HT1080 (cell line): ENCODE measurements around the gene SLC25A40. TPM values are rescaled to one million over a fixed set of nuclear protein-coding genes. Genes with fewer than 3 reads are reported as not detected.
A peak's percentile ranks its signal among the peaks of the same experiment; 100 is the strongest.
"Not testable (repeated sequence)": the region's sequence is repeated elsewhere in the genome, so short reads cannot be mapped to it uniquely, and the experiment has no call there.

Experiments
- DNase-seq: peaks from one replicate; pipeline ENCODE4 v3.0.0-alpha.2; 2015; ENCODE audit warnings: low read depth
- total RNA-seq: library from RNA; depleted of rRNA; stranded (reverse); fragments of >200 nt; shearing (Covaris generic); gene quantifications from 2 replicates; pipeline ENCODE4 v1.2.3, GENCODE V29; 2014

Gene SLC25A40
- total RNA-seq, 1 experiment from 2014 or later: 7.9 TPM

DNA sequence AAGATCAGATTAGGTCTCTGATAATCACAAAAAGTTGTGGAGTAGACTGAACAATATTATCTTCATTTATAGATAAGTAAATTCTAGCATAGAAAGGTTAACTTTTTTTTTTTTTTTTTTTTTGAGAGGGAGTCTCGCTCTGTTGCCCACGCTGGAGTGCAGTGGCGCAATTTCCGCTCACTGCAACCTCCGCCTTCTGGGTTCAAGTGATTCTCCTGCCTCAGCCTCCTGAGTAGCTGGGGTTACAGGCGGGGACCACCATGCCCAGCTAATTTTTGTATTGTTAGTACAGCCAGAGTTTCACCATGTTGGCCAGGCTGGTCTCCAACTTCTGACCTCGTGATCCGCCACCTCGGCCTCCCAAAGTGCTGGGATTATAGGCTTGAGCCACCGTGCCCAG is 2.8 kb downstream of the SLC25A40 start:
- not testable (repeated sequence) for DNase-seq

DNA sequence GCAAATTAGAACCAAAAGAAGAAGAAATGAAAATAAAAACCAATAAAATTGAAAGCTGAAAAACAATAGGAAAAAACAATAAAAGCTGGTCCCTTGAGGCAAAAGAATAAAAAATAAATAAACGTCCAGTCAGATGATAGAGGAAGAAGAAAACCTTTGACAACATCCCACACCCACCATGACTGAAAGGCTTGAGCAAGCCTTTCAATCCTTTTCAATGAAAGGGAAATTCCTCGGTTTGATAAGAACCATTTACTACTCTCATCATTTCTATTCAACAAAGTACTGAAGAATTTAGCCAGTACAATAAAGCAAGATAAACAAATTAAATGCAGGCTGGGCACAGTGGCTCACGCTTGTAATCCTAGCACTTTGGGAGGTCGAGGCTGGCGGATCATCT is 3.8 kb downstream of the SLC25A40 start:
- DNase-seq: no peak

DNA sequence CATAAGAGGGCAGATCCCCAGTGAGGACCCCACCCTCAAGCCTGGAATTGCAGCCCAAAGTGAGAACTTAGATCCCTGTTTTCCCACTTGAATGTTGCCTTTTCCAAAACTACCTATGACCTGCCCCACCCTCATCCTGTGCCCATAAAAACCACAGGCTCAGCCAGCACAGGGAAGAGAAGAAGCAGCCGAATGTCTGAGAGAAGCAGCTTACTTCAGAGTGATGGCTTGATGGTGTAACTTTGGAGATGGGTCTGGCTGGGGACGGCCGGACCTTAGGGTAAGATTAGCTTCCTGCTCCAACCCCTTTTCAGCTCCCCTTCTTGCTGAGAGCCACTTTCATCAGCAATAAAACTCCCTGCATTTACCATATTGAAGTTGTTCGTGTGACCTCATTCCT is 5.7 kb downstream of the SLC25A40 start:
- no peak for DNase-seq

DNA sequence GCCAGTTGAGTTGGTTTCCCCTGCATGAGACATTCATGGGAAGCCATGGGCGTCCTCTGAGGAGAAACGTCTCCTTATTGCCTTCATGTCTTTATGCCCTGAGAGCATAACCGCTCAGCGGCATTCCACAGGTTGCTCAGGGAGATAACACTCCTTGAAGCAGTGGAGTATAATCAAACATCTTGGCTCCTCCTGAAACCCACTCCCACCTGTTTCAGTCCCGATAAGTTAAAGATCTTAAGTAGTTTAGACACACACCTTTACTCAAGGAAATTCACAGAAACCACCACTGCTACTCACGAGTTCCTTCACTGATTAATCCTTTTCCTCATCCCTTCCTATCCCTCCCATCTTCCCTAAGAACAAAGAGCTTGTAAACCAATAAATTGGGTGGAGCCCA is 9.6 kb downstream of the SLC25A40 start:
- not testable (repeated sequence) for DNase-seq

DNA sequence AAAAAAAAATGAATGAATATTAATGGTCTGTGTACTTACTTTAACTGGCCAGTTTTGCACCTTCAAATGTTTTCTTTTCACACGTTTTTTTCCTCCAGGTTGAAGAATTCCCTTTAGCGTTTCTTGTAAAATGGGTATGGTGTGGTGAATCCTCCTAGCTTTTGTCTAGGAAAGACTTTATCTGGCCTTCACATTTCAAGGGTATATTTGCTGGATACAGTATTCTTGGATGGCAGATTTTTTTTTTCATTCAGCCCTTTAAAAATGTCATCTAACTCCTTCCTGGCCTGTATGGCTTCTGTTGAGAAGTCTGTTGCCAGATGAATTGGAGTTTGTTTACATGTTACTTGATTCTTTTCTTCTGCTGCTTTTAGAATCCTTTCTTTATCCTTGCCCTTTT is 10.1 kb downstream of the SLC25A40 start:
- no peak for DNase-seq

DNA sequence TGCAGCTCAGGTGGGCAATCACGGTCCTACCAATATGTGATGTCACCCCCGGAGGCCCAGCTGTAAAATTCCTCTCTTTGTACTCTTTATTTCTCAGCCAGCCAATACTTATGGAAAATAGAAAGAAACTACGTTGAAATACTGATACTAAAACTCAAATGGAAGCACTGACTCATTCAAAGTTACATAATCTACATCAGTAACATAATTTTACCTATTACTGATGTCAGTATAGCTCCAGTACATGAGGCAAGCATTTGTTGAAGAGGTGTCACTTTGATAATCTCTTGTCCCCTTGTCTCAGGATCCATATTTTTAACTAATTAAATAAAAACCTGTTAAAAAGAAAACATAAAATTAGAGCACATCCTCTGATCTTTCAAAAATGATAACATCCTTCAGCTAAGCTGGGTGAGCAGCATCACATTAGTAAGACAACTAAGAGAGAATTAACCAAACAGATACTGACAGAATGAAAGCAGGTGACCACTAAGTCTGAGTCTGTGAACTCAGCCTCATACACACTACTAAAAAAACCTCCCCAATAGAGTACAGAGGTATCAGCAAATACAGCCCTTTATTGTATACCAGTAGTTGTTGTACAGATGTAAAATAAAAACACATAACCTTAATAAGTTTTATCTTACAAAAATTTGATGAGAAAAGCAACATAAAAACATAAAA is 17.6 kb downstream of the SLC25A40 start:
- no peak for DNase-seq

DNA sequence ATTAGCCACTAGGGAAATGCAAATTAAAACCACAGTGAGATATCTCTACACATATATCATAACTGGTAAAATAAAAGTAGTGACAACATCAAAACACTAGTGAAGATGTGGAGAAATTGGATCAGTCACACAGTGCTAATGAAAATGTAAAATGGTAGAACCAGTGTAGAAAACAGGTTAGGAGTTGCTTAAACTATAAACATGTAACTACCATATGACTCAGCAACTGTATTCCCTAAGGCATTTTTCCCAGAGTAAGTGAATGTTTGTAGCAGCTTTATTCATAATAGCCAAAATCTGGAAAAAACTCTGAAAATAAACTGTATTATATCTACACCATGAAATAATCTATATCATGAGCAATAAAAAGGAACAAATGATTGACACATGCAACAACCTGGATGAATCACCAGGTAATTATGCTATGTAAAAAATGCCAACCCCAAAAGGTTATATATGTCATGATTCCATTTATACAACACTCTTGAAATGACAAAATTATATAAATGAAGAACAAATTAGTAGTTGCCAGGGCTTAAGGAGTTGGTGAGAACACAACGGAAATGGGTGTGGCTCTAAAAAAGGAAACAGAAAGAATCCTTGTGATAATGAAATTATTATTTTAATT is 22.8 kb downstream of the SLC25A40 start:
- DNase-seq: no peak

DNA sequence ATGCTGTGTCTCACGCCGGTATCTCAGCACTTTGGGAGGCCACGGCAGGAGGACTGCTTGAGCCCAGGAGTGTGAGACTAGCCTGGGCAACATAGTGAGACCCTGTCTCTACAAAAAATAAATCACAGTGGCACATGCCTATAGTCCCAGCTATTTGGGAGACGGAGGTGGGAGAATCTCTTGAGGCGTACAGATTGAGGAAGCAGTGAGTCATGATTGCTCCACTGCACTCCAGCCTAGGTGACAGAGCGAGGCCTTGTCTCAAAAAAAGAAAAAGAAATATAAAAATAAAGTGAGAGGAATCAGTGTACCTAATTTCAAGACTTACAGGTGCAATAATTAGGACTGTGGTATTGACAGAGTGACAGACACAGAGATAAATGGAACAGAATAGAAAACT is 23.9 kb downstream of the SLC25A40 start:
- DNase-seq: no peak

DNA sequence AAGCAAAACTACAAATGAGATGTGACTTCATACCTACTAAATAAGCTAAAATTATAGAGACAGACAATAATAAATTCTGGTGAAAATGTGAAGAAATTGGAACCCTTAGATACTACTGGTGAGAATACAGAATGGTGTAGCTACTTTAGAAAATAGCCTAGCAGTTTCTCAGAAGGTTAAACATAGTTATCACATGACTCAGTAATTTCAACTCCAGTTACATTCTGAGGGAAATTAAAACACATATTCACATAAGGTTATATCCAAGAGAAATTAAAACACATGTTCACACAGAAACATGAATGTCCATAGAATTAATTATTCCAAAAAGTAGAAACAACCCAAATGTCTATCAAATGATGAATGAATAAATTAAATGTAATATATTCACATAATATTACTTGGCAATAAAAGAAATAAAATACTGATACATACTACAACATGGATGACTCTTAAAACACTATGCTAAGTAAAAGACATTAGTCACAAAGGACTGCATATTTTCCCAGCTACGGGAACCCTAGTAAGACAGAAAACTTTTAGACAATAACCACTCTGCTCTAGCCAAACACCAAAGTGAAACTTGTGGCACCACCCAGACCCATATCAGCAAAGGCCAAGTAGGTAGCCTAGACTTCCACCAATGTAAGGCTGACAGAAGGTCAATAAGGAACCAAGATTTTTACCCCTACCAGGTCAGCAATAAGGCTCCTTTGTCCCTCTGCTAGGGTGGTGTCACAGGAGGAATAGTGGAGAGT is 25.1 kb downstream of the SLC25A40 start:
- DNase-seq: no peak

DNA sequence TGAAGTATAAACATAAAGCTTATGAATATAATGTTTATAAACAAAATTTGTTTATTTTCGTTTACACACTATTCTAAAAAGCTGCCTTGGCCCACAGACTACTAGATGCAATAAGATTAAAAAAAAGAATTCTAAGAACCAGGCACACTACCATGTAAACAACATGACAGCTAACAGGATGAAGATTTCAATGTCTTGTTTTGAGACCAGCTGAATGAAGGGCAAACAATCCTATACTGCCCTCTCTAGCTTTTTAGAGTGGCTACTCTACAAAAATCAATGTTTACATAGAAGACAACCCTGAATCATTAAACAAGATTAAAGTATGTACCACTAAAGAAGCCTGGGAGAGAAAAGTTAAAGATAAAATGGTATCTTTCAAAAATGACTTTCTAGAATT is 38.6 kb downstream of the SLC25A40 start:
- no peak for DNase-seq

DNA sequence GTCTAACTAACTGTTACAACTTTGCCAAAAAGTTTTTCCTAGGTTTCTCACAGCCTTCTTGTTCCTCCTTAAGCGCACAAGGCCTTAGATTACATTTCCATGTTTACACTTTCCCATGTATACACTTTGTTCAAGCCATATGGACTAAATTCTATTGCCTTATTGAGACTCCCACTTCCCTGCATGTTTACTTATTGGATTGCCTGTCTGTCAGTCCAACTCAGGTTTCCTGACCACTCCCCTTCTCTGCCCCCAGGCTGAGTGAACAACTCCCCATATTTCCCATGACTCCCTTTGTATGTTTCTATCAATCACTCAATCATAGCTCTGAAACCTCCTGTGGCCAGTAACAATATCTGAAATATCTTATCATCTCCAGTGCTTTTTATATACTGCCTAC is 43.0 kb downstream of the SLC25A40 start:
- DNase-seq: no peak

DNA sequence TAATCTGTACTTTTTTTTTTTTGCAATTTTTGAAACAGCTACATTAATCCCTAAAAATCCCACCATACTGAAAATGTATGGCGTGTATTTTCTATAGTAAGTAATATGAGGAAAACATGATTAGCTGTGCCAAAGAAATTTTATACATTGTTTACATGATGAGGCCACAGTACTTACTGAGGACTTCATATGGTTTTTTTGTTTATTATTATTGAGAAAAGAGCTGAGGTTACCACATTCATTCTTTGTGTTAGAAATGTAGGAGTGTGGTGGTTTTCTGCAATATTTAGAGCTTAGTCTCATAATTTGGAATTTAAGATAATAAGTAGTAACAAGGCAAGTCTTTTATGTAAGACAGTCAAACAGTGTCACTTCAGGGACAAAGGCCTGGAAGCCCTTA is 45.1 kb downstream of the SLC25A40 start:
- no peak for DNase-seq

DNA sequence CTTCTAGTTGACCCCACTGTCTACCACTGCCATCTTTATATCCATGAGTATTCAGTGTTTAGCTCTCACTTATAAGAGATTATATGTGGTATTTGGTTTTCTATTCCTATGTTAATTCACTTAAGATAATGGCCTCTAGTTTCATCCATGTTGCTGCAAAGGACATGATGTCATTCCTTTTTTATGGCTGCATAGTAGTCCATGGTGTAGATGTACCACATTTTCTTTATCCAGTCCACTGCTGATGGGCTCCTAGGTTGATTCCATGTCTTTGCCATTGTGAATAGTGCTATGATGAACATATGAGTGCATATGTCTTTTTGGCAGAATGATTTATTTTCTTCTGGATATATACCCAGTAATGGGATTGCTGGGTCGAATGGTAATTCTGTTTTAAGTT is 47.8 kb downstream of the SLC25A40 start:
- DNase-seq: not testable (repeated sequence)

DNA sequence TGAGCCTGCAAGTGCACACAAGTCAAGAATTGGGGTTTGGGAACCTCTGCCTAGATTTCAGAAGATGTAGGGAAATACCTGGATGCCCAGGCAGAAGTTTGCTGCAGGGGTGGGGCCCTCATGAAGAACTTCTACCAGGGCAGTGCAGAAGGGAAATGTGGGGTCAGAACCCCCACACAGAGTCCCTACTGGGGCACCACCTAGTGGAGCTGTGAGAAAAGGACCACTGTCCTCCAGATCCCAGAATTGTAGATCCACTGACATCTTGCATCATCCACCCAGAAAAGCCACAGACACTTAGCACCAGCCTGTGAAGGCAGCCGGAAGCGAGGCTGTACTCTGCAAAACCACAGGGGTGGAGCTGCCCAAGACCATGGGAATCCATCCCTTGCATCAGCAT is 50.8 kb downstream of the SLC25A40 start:
- DNase-seq: peak; percentile 18

DNA sequence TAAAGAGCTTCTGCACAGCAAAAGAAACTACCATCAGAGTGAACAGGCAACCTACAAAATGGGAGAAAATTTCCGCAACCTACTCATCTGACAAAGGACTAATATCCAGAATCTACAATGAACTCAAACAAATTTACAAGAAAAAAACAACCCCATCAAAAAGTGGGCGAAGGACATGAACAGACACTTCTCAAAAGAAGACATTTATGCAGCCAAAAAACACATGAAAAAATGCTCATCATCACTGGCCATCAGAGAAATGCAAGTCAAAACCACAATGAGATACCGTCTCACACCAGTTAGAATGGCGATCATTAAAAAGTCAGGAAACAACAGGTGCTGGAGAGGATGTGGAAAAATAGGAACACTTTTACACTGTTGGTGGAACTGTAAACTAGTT is 54.1 kb downstream of the SLC25A40 start:
- DNase-seq: not testable (repeated sequence)

DNA sequence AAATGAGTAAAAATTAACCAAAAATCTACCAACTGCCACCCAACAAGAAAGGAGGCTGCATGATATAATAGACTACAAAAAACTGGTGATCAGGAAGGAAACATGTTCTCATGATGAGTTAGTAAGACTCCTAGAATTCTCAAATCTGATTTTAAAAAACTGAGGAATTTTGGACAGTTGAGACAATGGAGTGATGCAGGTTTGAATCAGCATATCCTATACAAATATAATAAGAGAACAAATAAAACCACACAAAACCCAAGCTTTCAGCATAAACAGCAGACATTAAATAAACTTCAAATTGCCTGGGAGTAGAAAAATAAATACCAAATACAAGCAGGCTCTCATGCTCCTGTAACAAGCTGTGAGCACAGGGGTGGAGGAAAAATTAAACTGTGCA is 57.8 kb downstream of the SLC25A40 start:
- no peak for DNase-seq

DNA sequence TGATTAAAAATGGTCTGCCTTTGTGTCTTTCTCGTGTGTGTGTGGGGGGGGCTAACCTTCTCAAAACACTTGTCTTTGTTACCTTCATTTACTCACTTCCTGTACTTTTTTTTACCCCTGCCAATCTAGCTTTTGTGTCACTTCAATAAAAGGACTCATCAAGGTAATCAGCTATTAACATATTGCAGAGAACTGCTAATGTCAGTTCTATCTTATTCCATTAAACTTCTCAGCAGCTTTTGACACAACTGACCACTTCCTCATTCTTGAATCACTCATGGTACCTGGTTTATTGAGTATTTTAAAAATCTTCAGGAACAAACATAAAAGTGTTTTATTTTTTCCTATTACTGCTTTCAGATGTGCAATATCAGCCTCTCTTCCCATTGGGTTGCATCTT is 59.8 kb downstream of the SLC25A40 start:
- DNase-seq: no peak

DNA sequence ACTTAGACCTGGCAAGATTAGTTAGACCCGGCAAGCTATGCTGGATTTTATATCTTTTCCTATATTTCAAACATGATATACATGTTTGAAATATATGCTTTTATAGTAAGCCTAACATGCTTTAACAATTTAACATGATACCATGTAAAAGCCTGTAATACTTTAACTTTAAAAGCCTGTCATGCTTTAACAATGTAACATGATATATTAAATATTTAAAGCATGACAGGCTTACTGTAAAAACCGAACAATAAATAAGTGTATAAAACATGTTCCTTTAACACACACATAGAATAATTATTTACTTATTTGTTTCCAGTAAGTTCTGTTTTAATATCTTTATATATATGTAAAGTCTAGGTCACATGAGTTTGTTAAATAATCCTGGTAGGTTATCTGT is 65.4 kb downstream of the SLC25A40 start:
- no peak for DNase-seq

DNA sequence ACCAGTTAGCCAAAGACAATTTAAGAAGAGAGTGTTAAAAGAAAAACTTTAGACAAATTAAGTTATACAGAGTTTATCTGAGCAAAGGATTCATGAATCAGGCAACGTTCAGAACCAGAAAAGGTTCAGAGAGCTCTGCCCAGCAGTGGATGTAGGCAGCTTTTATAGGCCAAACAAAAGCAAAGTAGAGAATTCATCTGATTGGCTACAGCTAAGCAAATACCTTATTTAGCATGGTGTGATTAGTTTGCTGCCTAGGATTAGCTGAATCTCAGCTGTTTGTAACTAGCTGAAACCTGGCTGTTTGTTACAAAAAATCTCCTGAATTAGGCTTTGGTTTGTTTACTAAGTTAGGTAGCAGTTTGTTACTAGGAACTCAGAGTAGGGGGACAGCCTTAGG is 66.0 kb downstream of the SLC25A40 start:
- DNase-seq: no peak

DNA sequence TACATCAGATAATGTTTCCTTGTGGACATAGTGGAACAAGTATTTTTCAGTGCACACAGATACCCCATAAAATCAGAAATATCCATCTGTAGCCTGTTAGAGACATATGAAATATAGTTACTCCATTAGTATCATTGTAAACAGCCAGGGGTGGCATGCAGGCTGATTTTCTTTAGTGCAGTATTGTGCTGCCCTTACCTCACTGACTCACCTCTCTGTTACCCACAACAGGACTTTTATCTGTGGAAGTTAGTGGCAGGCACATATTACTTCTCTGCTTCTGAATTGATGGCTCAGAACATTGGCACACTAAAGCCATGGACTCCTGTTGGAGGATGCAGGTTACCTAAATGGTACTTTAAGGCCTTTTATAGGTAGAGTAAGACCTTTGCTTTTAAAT is 70.0 kb downstream of the SLC25A40 start:
- DNase-seq: no peak

DNA sequence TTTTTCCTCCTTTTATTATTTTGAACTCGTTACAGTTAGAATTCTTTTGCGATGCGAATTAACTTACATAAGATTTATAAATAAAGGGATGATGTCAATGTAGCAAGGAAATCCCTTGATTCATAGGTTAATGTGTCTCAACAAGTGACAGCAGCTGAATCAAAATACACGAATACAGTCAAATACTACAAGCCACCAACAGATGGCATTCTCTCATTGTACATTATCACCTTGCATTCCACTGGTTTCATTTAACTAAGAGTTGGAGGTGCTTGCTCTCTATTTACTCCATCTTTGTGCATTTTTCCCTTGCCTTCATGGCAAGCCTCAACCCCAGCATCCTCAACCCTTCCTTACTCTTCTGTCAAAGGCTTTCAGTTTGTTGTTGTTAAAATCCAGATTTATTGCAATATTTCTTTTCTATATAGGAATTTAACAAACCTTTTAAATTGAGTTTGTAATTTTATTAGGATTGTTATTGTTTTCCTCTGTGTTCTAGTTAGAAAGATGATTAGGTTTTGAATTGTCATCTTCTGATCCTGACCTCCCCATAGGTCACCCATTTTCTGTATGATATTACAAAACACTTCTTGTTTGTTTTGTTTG is 78.3 kb downstream of the SLC25A40 start:
- DNase-seq: peak; percentile 58

DNA sequence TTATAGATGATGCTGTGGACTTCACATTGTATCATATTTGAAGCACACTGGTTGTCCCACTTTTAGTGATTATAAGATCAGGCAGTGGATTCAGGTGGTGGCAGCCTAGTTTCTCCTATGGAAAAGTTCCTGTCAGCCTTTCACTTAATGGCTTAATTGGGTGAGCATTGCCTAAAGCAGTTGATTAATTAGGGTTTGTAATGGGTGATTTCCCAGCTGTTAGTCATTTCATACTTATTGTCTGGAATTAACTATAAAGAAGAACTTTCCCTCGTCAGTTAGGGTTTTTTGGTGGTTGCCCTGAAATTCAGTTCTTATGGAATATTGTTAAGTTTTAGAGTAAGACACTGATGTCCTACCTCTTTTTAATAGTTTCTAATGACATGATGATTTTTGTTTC is 78.8 kb downstream of the SLC25A40 start:
- no peak for DNase-seq
